GM10248 (cell line): ENCODE data around the gene OCSTAMP.
A peak's percentile ranks its signal among the peaks of the same experiment; 100 is the strongest.

Experiments
- CTCF ChIA-PET: fragments of 300-600 bp; sonication (Branson Sonifier 250); formaldehyde crosslinking; extraction: SDS; loops from one replicate; lab custom pipeline; 2021; ENCODE audit warnings: antibody characterized with exemption; lab: Yijun Ruan, JAX
- POLR2A ChIA-PET: fragments of 350-650 bp; sonication (Branson Sonifier 250); formaldehyde crosslinking; extraction: SDS; loops from one replicate; lab custom pipeline; 2020; ENCODE audit warnings: antibody characterized with exemption; lab: Yijun Ruan, JAX
- DNase-seq: peaks from one replicate; pipeline ENCODE4 v3.0.0; 2012; ENCODE audit errors: extremely low spot score
- CTCF ChIP-seq: IDR thresholded peaks from 2 replicates; pipeline ENCODE4 v1.5.1; 2012; ENCODE audit warnings: mild to moderate bottlenecking, low read depth; ENCODE audit errors: extremely low read depth, missing control alignments, control extremely low read depth

OCSTAMP gene

DNA sequence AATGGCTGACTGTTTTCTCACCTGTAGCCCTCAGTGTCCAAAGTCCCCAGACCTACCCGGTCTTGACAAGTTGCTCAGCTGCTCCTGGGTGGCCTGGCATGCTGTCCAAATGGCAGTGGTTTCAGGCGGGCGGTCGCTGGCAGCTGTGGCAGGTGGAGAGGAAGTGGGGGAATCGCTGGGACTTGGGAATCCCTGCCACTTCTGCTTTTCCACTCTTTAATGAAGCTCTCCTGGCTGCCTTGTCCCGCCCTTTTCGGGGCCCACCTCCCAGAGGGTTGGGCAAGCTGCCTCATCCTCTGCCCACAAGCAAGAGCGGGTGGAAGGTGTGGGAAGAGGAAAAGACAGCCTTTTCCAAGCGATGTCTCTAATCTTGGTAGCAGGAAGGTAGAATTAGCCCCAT lies at the start of gene OCSTAMP:
TSS of gene OCSTAMP (minus strand) at position 194 of the 400 bp plus-strand sequence. CDS start at position 100, 94 bp downstream.
- TF ChIP-seq CTCF, result no peak
- ChIA-PET CTCF (interaction anchor here (1.1 to 7.7 kb wide), 9 partner anchors 9 to 139 kb away, joined by 3 to 55 read pairs (median 8); partner anchors contain the start of gene TP53RK), POLR2A (interaction anchor here (0.6 kb wide), 1 partner anchor 666 kb away, joined by 4 read pairs; no protein-coding TSS in a partner anchor)
- no peak for DNase-seq

GRCh38 chr20:46599227-46599987 lies 49.0 kb upstream of the OCSTAMP start:
- ChIA-PET CTCF (no interaction called here), POLR2A (no interaction called here)
- no peak for DNase-seq
- no peak for TF ChIP-seq CTCF

GRCh38 chr20:46595933-46596332 lies 45.5 kb upstream of the OCSTAMP start:
- POLR2A ChIA-PET, result no interaction called here
- no peak for DNase-seq
- TF ChIP-seq CTCF, result no peak
- CTCF ChIA-PET, result interaction anchor here (0.7 to 1.0 kb wide), 2 partner anchors 57 to 78 kb away, joined by 3 read pairs; no protein-coding TSS in a partner anchor

DNA sequence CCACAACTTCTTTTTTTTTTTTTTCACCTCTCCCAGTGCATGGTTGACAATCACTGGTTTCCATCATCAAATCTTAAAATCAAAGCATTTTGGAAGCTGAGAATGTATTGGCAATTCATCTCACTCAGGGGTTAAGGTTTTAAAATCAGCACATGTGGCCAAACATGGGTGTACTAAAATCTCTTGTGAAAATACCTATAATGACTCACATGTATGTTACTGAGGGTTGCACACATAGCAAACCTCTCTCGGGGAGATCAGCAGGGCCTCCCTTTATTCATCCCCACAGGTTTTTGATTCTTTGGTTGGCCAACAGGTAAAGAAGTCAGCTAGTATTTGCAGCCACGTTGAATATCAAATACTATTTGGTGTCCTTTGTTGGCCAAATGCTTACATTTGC lies 44.3 kb upstream of the OCSTAMP start:
- ChIA-PET CTCF (interaction anchor here (1.1 kb wide), 1 partner anchor 32 kb away, joined by 3 read pairs; no protein-coding TSS in a partner anchor), POLR2A (no interaction called here)
- DNase-seq, result no peak
- no peak for TF ChIP-seq CTCF

DNA sequence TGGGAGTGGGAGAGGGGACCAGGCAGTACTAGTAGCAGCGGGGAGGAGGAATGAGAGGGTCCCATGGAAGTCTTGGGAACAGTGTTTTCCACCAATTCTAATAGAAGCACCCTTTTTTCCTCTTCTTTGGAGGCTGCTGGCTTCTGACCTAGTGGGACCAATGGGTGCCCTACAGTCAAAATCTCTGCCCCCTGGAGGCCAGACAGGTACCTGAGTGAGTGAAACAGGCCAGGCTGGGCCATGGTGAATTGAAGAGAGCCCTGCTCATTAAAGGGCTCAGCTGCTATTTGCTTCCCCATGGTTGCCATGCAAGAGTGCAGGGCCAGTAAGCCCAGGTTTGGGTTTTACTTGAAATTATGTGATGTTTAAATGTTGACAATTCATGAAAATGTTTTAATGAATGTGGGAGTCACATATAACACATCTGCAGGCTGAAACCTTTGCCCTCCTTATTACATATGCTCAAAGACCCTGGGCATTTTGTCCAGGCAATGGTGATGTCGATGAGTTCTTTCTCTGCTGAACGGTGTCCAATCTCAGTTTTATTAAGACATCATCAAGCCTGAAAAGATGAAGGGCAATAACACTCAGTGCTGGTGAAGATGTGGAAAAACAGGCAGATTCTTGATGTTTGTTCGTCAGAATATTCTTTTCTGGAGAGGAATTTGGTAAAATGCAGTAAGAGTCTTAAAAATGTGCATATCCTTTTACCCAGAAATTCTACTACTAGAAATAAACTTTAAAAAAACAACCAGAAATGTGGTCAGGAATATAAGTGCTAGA lies 42.3 kb upstream of the OCSTAMP start:
- ChIA-PET CTCF (no interaction called here), POLR2A (no interaction called here)
- no peak for DNase-seq
- peak; percentile 6 for TF ChIP-seq CTCF

DNA sequence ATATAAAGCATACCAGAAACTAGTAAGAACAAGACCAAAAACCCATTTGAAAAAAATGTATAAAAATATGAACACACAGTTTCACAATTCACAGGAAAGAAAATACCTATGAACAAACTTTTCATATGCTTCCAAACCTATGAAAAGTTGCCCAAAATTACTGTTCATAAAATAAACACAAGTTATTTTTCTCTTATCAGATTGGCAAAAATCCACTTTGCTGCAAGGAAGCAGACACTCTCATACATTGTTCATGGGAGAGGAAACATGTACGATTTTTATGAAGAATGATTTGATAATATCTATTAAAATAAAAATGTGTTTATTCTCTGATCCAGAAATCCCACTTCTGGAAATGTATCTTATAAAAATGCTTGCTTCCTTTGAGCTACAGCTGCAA lies 40.0 kb upstream of the OCSTAMP start:
- no peak for DNase-seq
- ChIA-PET CTCF (no interaction called here), POLR2A (no interaction called here)
- no peak for TF ChIP-seq CTCF
